Activated T-cell treated with anti-CD3 and anti-CD28 coated beads, Interleukin-2, amount 50 U/mL, for 72 hours (primary cell): ENCODE results near the gene ATIC. TPM values are rescaled to one million over a fixed set of nuclear protein-coding genes. Genes with fewer than 3 reads are reported as not detected.

ENCODE experiments used
- ATAC-seq, 2 donors: fragments of 150-1000 bp; cut with Tn5 transposase; replicated peaks in 1 of 2; 2 replicates each; pipeline ENCODE4 v1.10.0; 2021; ENCODE audit warnings: moderate library complexity in 2 of 2, mild to moderate bottlenecking in 1 of 2
- DNase-seq, 2 donors: peaks; one replicate each; pipeline ENCODE4 v3.0.0; 2021 to 2022; ENCODE audit warnings: mixed read lengths in 1 of 2
- H3K27ac Mint-ChIP-seq: one replicate; pipeline ENCODE4 v1.8.0; 2022; ENCODE audit warnings: mild to moderate bottlenecking, moderate library complexity, mixed read lengths
- H3K27me3 Mint-ChIP-seq: one replicate; pipeline ENCODE4 v1.8.0; 2022; ENCODE audit warnings: low read depth, mixed read lengths
- H3K36me3 Mint-ChIP-seq, 2 donors: one replicate each; pipeline ENCODE4 v1.8.0; 2022; ENCODE audit warnings: mixed read lengths in 2 of 2, mild to moderate bottlenecking in 1 of 2; ENCODE audit not compliant: insufficient read depth in 2 of 2
- H3K4me1 Mint-ChIP-seq: one replicate; pipeline ENCODE4 v1.8.0; 2022; ENCODE audit warnings: low read depth, mixed read lengths
- H3K4me3 Mint-ChIP-seq, 2 donors: one replicate each; pipeline ENCODE4 v1.8.0; 2022; ENCODE audit warnings: mild to moderate bottlenecking in 2 of 2, mixed read lengths in 2 of 2, moderate library complexity in 2 of 2
- H3K9me3 Mint-ChIP-seq, 2 donors: one replicate each; pipeline ENCODE4 v1.8.0; 2022; ENCODE audit warnings: mixed read lengths in 2 of 2
- total RNA-seq, 2 donors: library from RNA; stranded (reverse); gene quantifications; one replicate each; pipeline ENCODE4 v1.2.3, GENCODE V29; 2022

ATIC gene
- total RNA-seq, 2 donors from 2014 or later = 189 to 237 TPM

- Mint-ChIP-seq H3K4me1 (no peaks in the 10 kb centered on the region), H3K36me3 (peaks cover 5% of the 10 kb centered on the region in 2 donors), H3K27ac (no peak overlapping the region), H3K27me3 (no peaks in the 10 kb centered on the region), H3K9me3 (peaks cover 0 to 1% of the 10 kb centered on the region in 2 donors), H3K4me3 (no peak overlapping the region)
- ATAC-seq (no peak), DNase-seq (no peak)
These were observed 56.0 kb downstream of the ATIC start for GRCh38 chr2:215367662-215368492.

GRCh38 chr2:215368493-215368809 lies 56.6 kb downstream of the ATIC start:
- no peaks in the 10 kb centered on the region for H3K4me1 Mint-ChIP-seq
- H3K4me3 Mint-ChIP-seq = no peak overlapping the region
- H3K36me3 Mint-ChIP-seq = peaks cover 5% of the 10 kb centered on the region in 2 donors
- no peak for DNase-seq
- no peak for ATAC-seq
- peaks cover 0 to 1% of the 10 kb centered on the region in 2 donors for H3K9me3 Mint-ChIP-seq
- H3K27ac Mint-ChIP-seq = no peak overlapping the region
- no peaks in the 10 kb centered on the region for H3K27me3 Mint-ChIP-seq

GRCh38 chr2:215369181-215369760 lies 57.4 kb downstream of the ATIC start:
- Mint-ChIP-seq H3K36me3 (peaks cover 2 to 4% of the 10 kb centered on the region in 2 donors), H3K4me3 (no peak overlapping the region), H3K4me1 (no peaks in the 10 kb centered on the region), H3K9me3 (peaks cover 0 to 1% of the 10 kb centered on the region in 2 donors), H3K27ac (no peak overlapping the region), H3K27me3 (no peaks in the 10 kb centered on the region)
- DNase-seq = no peak
- no peak for ATAC-seq

- no peak for DNase-seq
- no peak overlapping the region for H3K27ac Mint-ChIP-seq
- no peak for ATAC-seq
- H3K27me3 Mint-ChIP-seq = no peaks in the 10 kb centered on the region
- H3K4me3 Mint-ChIP-seq = no peak overlapping the region
- H3K4me1 Mint-ChIP-seq = no peaks in the 10 kb centered on the region
- H3K9me3 Mint-ChIP-seq = peaks cover 0 to 1% of the 10 kb centered on the region in 2 donors
- peaks cover 0 to 7% of the 10 kb centered on the region in 2 donors for H3K36me3 Mint-ChIP-seq
These were observed 58.5 kb downstream of the ATIC start for GRCh38 chr2:215370112-215370965.

- H3K27me3 Mint-ChIP-seq = no peaks in the 10 kb centered on the region
- H3K36me3 Mint-ChIP-seq = peaks cover 0 to 7% of the 10 kb centered on the region in 2 donors
- ATAC-seq (no peak), DNase-seq (no peak)
- H3K4me1 Mint-ChIP-seq = no peaks in the 10 kb centered on the region
- peaks cover 0 to 1% of the 10 kb centered on the region in 2 donors for H3K9me3 Mint-ChIP-seq
- no peak overlapping the region for H3K27ac Mint-ChIP-seq
- H3K4me3 Mint-ChIP-seq = no peak overlapping the region
These were observed 60.3 kb downstream of the ATIC start for GRCh38 chr2:215371915-215372897.

GRCh38 chr2:215372968-215373649 lies 61.2 kb downstream of the ATIC start:
- Mint-ChIP-seq H3K27me3 (no peaks in the 10 kb centered on the region), H3K36me3 (peaks cover 0 to 5% of the 10 kb centered on the region in 2 donors), H3K9me3 (peaks cover 0 to 1% of the 10 kb centered on the region in 2 donors), H3K27ac (no peak overlapping the region), H3K4me1 (no peaks in the 10 kb centered on the region), H3K4me3 (no peak overlapping the region)
- DNase-seq (no peak), ATAC-seq (no peak)

- ATAC-seq = no peak
- Mint-ChIP-seq H3K36me3 (peaks cover 0 to 5% of the 10 kb centered on the region in 2 donors), H3K27ac (no peak overlapping the region), H3K27me3 (no peaks in the 10 kb centered on the region), H3K4me3 (no peak overlapping the region), H3K4me1 (no peaks in the 10 kb centered on the region), H3K9me3 (peaks cover 0 to 1% of the 10 kb centered on the region in 2 donors)
- DNase-seq = no peak
These were observed 62.1 kb downstream of the ATIC start for GRCh38 chr2:215374002-215374401.

GRCh38 chr2:215374642-215375466 lies 63.0 kb downstream of the ATIC start:
- no peak overlapping the region for H3K4me3 Mint-ChIP-seq
- ATAC-seq = no peak
- H3K36me3 Mint-ChIP-seq = peaks cover 0 to 5% of the 10 kb centered on the region in 2 donors

GRCh38 chr2:215375467-215375830 lies 63.6 kb downstream of the ATIC start:
- DNase-seq (no peak), ATAC-seq (no peak)
- Mint-ChIP-seq H3K36me3 (peaks cover 0 to 5% of the 10 kb centered on the region in 2 donors), H3K4me3 (no peak overlapping the region), H3K27me3 (no peaks in the 10 kb centered on the region), H3K27ac (no peak overlapping the region), H3K4me1 (no peaks in the 10 kb centered on the region), H3K9me3 (no peaks in the 10 kb centered on the region)

More at GRCh38 chr2:215374642-215375466, 63.0 kb downstream of the ATIC start:
- Mint-ChIP-seq H3K27me3 (no peaks in the 10 kb centered on the region), H3K4me1 (no peaks in the 10 kb centered on the region), H3K9me3 (peaks cover 0 to 1% of the 10 kb centered on the region in 2 donors), H3K27ac (no peak overlapping the region)
- no peak for DNase-seq

- Mint-ChIP-seq H3K36me3 (peaks cover 0 to 5% of the 10 kb centered on the region in 2 donors), H3K4me1 (no peaks in the 10 kb centered on the region), H3K27me3 (no peaks in the 10 kb centered on the region), H3K9me3 (no peaks in the 10 kb centered on the region), H3K4me3 (no peak overlapping the region), H3K27ac (no peak overlapping the region)
- ATAC-seq (no peak), DNase-seq (no peak)
These were observed 64.4 kb downstream of the ATIC start for GRCh38 chr2:215376103-215376780.

- ATAC-seq (no peak), DNase-seq (no peak)
- no peak overlapping the region for H3K27ac Mint-ChIP-seq
- H3K27me3 Mint-ChIP-seq = no peaks in the 10 kb centered on the region
- H3K4me1 Mint-ChIP-seq = no peaks in the 10 kb centered on the region
- H3K9me3 Mint-ChIP-seq = no peaks in the 10 kb centered on the region
- H3K36me3 Mint-ChIP-seq = peaks cover 0 to 5% of the 10 kb centered on the region in 2 donors
- no peak overlapping the region for H3K4me3 Mint-ChIP-seq
These were observed 65.4 kb downstream of the ATIC start for GRCh38 chr2:215377283-215377682.
